ENCODE data around the gene COL6A1.

DNA sequence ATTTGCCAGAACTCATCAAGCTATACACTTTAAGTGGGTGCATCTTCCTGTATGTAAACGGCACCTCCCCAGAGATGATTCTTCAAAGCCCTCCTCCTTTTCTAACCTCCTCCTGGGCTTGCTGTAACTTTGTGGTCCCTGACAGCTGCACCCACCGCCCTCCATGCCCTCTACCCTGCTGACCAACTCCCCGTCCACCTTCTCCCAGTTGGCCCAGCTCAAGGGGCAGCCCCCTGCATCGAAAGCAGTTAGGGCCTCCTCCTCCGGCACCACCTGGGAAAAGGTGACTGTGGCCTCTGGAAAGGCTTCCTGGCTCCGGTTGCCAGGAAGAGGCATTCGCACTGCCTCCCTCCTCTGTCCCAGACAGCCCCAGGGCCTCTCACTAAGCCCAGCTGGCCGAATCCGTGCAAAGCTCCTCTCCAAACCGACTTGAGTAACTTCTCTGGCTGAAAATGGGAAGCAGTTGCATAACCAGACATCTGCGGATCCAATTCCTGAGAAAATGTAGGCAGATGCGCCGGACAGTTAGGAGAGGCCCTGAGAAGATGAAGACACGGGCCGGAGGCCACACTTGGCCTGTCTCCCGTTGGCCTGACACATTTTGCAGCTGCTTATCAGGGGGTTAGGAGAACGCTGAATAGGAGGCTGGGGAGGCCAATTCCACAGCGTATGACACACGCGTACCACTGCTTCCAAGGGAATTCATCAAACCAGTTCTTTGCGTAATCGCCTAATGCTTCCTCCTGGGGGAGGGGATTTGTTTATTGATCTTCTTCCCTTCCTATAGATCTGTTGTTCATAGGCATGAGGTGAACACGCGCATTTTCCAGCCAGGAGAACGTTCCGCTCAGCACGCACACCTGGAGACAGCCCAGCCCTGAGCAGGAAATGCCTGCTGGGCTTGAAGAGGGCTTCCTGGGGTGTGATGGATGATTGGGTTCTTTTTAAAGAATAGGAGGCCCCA is 67.6 kb downstream of the COL6A1 start:
- TF ChIP-seq, protein P1, sequence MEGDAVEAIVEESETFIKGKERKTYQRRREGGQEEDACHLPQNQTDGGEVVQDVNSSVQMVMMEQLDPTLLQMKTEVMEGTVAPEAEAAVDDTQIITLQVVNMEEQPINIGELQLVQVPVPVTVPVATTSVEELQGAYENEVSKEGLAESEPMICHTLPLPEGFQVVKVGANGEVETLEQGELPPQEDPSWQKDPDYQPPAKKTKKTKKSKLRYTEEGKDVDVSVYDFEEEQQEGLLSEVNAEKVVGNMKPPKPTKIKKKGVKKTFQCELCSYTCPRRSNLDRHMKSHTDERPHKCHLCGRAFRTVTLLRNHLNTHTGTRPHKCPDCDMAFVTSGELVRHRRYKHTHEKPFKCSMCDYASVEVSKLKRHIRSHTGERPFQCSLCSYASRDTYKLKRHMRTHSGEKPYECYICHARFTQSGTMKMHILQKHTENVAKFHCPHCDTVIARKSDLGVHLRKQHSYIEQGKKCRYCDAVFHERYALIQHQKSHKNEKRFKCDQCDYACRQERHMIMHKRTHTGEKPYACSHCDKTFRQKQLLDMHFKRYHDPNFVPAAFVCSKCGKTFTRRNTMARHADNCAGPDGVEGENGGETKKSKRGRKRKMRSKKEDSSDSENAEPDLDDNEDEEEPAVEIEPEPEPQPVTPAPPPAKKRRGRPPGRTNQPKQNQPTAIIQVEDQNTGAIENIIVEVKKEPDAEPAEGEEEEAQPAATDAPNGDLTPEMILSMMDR (IDR thresholded peaks at IDR 0.05; ENCODE audit: low read depth, low read length, missing input control) = no peak
- TF ChIP-seq JUND (IDR thresholded peaks at IDR 0.05) (no peak), TAF1 (conservative IDR thresholded peaks at IDR 0.05) (no peak), YY1 (IDR thresholded peaks at IDR 0.05) (no peak), FOXA1 (IDR thresholded peaks at IDR 0.05) (no peak), RXRA (IDR thresholded peaks at IDR 0.05) (peak in 1 of 2 donors; percentile 21), EGR1 (IDR thresholded peaks at IDR 0.05; ENCODE audit: low read depth in 2 of 2) (no peak)
- TF ChIP-seq, protein P2, sequence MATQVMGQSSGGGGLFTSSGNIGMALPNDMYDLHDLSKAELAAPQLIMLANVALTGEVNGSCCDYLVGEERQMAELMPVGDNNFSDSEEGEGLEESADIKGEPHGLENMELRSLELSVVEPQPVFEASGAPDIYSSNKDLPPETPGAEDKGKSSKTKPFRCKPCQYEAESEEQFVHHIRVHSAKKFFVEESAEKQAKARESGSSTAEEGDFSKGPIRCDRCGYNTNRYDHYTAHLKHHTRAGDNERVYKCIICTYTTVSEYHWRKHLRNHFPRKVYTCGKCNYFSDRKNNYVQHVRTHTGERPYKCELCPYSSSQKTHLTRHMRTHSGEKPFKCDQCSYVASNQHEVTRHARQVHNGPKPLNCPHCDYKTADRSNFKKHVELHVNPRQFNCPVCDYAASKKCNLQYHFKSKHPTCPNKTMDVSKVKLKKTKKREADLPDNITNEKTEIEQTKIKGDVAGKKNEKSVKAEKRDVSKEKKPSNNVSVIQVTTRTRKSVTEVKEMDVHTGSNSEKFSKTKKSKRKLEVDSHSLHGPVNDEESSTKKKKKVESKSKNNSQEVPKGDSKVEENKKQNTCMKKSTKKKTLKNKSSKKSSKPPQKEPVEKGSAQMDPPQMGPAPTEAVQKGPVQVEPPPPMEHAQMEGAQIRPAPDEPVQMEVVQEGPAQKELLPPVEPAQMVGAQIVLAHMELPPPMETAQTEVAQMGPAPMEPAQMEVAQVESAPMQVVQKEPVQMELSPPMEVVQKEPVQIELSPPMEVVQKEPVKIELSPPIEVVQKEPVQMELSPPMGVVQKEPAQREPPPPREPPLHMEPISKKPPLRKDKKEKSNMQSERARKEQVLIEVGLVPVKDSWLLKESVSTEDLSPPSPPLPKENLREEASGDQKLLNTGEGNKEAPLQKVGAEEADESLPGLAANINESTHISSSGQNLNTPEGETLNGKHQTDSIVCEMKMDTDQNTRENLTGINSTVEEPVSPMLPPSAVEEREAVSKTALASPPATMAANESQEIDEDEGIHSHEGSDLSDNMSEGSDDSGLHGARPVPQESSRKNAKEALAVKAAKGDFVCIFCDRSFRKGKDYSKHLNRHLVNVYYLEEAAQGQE (IDR thresholded peaks at IDR 0.05) = peak; percentile 62
- TF ChIP-seq, protein P3, sequence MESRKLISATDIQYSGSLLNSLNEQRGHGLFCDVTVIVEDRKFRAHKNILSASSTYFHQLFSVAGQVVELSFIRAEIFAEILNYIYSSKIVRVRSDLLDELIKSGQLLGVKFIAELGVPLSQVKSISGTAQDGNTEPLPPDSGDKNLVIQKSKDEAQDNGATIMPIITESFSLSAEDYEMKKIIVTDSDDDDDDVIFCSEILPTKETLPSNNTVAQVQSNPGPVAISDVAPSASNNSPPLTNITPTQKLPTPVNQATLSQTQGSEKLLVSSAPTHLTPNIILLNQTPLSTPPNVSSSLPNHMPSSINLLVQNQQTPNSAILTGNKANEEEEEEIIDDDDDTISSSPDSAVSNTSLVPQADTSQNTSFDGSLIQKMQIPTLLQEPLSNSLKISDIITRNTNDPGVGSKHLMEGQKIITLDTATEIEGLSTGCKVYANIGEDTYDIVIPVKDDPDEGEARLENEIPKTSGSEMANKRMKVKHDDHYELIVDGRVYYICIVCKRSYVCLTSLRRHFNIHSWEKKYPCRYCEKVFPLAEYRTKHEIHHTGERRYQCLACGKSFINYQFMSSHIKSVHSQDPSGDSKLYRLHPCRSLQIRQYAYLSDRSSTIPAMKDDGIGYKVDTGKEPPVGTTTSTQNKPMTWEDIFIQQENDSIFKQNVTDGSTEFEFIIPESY (IDR thresholded peaks at IDR 0.05) = no peak
